Adipocyte (in vitro differentiated cells): ENCODE results near the gene ZNF496.

Experiments used
- DNase-seq: peaks from one replicate; pipeline ENCODE4 v3.0.0-alpha.2; 2015; ENCODE audit warnings: low read depth
- H3K27me3 ChIP-seq: replicated peaks from 2 replicates; pipeline ENCODE4 v1.7.0; 2013; ENCODE audit warnings: mild to moderate bottlenecking, low read length, moderate library complexity; ENCODE audit not compliant: control insufficient read depth, insufficient read depth
- H3K36me3 ChIP-seq: 2 replicates; pipeline ENCODE4 v1.7.0; 2013; ENCODE audit warnings: low read length, mild to moderate bottlenecking, moderate library complexity; ENCODE audit not compliant: control insufficient read depth, insufficient read depth, severe bottlenecking
- H3K4me1 ChIP-seq: 2 replicates; pipeline ENCODE4 v1.7.0; 2013; ENCODE audit warnings: mild to moderate bottlenecking, low read length, moderate library complexity; ENCODE audit not compliant: control insufficient read depth, insufficient read depth
- H3K4me3 ChIP-seq: 2 replicates; pipeline ENCODE4 v1.7.0; 2013; ENCODE audit warnings: mild to moderate bottlenecking, low read length, moderate library complexity
- H3K9ac ChIP-seq: 2 replicates; pipeline ENCODE4 v1.7.0; 2013; ENCODE audit warnings: mild to moderate bottlenecking, low read length, moderate library complexity
- H3K9me3 ChIP-seq: 2 replicates; pipeline ENCODE4 v1.7.0; 2013; ENCODE audit warnings: mild to moderate bottlenecking, low read length, moderate library complexity; ENCODE audit not compliant: control insufficient read depth

Gene ZNF496

DNA sequence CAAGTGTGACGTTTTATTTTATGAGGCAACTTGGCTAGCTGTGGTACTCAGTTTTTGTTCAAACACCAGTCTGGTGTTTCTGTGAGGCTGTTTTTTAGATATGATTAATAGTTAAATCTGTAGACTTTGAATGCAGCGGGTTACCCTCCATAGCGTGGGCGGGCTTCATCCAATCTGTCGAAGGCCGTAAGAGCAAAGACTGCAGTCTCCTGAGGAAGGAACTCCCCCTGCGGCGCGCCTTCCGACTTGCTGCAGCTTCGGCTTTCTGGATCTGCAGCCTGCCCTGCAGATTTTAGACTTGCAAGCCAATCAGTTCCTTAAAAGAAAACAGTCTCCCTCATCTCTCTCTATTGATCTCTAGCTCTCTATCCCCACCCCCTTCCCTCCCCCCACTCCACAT is 4.2 kb upstream of the ZNF496 start:
- no peaks in the 10 kb centered on the region for H3K9me3 ChIP-seq
- no peak overlapping the region for H3K4me3 ChIP-seq
- no peak overlapping the region for H3K9ac ChIP-seq
- no peaks in the 10 kb centered on the region for H3K27me3 ChIP-seq
- peaks cover 10% of the 10 kb centered on the region for H3K4me1 ChIP-seq
- H3K36me3 ChIP-seq, result no peaks in the 10 kb centered on the region
- DNase-seq, result no peak

DNA sequence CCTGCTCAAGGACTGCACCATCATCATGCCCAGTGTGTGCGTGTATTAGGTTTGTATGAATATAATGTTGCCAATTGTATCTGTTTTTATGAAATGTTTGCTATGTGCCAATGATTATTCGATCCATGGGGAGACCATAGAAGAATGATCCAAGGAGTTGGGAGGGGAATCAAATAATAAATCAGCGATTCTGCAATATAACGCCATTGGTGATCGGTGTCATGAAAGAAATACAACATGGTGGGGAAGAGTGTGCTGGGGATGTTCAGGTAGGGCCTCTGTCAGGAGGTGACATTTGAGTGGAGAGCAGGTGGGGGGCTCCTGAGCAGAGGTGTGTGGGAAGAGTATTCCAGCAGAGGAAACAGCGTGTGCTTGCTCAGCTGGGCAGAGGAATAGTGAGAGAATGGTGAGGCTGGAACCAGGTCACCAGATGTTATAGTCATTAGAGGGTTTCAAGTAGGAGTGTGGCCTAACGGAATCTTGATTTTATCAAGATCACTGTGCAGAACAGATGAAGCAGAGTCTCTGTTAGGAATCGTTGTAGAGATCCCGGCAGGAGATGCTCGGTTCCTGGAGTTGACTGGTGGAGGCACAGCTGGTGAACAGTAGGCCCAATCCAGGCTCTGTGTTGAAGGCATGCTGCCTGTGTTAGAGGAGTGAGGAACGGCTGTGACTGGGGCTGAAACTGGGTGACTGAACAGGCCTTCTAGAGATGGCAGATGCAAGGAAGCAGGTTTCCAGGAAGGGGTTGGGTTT is 2.9 kb upstream of the ZNF496 start:
- Histone ChIP-seq H3K4me1 (peaks cover 10% of the 10 kb centered on the region), H3K36me3 (peaks cover 4% of the 10 kb centered on the region), H3K27me3 (no peaks in the 10 kb centered on the region), H3K9me3 (no peaks in the 10 kb centered on the region), H3K9ac (no peak overlapping the region), H3K4me3 (no peak overlapping the region)
- no peak for DNase-seq

DNA sequence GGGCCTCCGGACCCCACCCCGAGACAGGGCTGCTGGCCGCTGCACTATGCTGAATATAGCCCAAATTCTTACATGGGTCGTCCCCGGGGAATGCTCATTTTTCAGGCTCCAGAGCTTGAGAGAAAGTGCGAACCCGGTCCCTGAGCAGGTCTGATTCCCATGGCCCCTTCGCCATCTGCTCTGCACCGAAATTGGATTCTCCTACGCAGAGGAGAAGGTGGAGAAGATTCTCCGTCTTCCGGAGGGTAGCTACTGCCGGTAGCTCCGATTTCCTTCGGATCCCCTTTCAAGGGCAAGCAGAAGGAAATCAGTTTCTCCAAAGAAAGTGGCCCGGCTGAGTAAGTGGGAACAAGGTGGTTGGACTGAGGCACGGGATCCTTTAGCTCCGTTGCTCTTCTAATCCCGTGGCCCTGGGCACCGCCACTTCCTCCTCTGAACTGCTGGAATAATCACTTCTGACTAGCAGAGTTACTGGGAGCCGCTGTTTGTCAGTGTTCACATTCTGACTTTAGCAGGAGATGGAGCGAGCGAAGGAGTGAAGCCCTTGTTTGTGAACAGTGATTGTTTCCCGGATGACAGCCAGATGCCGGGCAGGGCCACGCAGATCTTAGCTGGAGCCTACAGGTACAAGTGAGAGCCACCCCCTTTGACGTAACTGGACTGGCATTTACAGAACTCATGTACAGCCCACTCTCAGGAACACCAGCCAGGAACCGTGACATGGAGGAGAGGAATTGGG is 1.1 kb upstream of the ZNF496 start:
- DNase-seq, result peak; percentile 43
- no peaks in the 10 kb centered on the region for H3K27me3 ChIP-seq
- H3K4me3 ChIP-seq, result peak overlapping the region; percentile 93
- peak overlapping the region; percentile 92 for H3K9ac ChIP-seq
- no peaks in the 10 kb centered on the region for H3K9me3 ChIP-seq
- H3K36me3 ChIP-seq, result peaks cover 20% of the 10 kb centered on the region
- peaks cover 10% of the 10 kb centered on the region for H3K4me1 ChIP-seq

DNA sequence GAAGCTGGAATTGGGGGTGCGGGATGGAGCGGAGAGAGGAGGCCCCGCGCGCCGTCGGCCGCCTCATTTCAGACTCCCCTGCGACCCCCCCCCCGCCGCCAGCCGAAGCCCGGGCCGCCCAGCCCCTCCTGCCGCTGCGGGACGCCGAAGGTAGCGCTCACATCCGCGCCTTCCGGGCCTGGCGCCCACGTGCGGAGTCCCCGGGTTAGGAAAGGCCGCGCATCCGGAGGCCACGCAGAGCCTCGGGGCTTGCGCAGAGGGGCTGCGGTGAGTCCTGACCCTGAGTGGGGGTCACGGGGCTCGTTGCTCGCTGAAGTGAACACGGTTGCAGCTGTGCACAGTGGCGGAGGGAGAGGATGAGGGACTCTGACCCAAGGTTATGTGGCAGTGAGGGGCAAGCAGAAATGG is 552 bp upstream of the ZNF496 start:
- Histone ChIP-seq H3K9ac (peak overlapping the region; percentile 92), H3K36me3 (peaks cover 22% of the 10 kb centered on the region), H3K9me3 (no peaks in the 10 kb centered on the region), H3K27me3 (no peaks in the 10 kb centered on the region), H3K4me1 (peaks cover 10% of the 10 kb centered on the region), H3K4me3 (peak overlapping the region; percentile 93)
- DNase-seq, result peak; percentile 74

DNA sequence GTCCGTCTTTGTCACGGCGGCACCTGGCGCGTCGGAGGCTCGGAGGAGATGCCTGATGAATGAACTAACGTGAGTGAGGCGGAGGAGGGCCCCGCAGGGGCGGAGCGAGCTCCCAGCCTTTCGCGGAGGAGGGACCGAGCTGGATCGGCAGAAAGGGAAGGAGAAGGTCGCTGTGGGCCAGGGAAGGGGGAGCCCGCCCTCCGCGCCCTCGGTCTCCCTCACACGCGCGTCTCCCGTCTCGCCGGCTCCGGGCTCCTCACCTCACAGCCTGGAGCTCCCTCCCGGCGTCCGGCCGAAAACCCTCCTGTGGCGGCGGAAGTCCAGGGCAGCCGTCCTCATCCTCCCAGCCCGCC is 519 bp downstream of the ZNF496 start:
- peak; percentile 89 for DNase-seq
- Histone ChIP-seq H3K4me3 (peak overlapping the region; percentile 93), H3K27me3 (no peaks in the 10 kb centered on the region)

DNA sequence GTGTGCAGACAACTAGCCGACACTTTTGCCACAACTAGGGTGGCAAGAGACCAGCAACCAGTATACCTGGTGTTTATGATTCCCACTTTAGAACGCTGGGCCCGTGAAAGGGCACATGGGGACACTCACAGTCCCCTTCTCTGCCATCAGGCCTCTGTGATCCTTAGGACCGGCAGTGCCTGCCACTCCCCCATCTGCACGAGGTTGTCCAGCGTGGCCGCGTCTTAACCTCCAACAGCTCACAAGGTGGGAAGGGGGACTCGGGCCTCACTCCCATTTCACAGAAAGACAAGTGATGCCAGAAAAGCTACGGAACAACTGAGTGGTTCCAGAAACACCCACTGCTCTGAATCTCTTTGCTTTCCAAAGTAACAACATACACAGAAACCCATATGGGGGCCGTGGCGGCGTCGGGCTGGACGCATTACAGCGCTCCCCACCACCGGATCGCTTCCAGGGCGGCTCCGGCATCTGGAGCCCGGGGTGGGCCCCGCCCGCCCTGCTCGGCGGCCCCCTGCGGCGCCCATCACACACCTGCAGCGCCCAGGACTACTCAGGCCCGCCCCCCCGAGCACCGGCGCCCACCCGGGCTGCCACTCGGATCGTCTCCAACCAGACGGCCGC is 1.0 kb downstream of the ZNF496 start:
- peaks cover 22% of the 10 kb centered on the region for H3K36me3 ChIP-seq
- no peak for DNase-seq

More for the DNA sequence above, 519 bp downstream of the ZNF496 start:
- H3K9me3 ChIP-seq, result no peaks in the 10 kb centered on the region
- peaks cover 22% of the 10 kb centered on the region for H3K36me3 ChIP-seq
- H3K4me1 ChIP-seq, result peaks cover 10% of the 10 kb centered on the region
- H3K9ac ChIP-seq, result peak overlapping the region; percentile 92

DNA sequence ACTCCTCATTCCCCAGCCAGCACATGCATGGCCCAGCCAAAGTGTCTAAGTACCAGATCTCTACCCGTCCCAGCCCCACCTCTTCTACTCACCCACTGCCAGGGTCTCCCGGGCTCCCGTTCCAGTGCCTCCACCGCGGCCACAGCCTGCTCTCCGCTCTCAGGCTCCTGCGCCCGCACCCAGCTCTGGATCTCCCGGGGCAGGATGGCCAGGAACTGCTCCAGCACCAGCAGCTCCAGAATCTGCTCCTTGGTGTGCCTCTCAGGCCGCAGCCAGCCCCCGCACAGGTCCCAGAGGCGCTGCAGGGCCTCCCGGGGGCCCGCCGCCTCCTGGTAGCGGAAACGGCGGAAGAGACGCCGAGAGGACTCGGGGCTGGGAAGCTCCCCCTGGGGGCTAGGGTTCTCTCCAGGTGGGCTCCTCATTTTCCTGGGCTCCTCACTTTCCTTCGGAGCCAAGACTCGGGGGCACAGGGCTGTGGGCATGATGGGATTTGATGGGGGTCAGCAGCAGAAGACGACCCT is 2.5 kb downstream of the ZNF496 start:
- Histone ChIP-seq H3K27me3 (no peaks in the 10 kb centered on the region), H3K9ac (no peak overlapping the region), H3K9me3 (no peaks in the 10 kb centered on the region), H3K4me1 (peaks cover 10% of the 10 kb centered on the region), H3K4me3 (no peak overlapping the region), H3K36me3 (peaks cover 22% of the 10 kb centered on the region)
- no peak for DNase-seq

More for the DNA sequence above, 1.0 kb downstream of the ZNF496 start:
- no peaks in the 10 kb centered on the region for H3K27me3 ChIP-seq
- peak overlapping the region; percentile 92 for H3K9ac ChIP-seq
- H3K9me3 ChIP-seq, result no peaks in the 10 kb centered on the region
- peak overlapping the region; percentile 93 for H3K4me3 ChIP-seq
- H3K4me1 ChIP-seq, result peaks cover 10% of the 10 kb centered on the region

DNA sequence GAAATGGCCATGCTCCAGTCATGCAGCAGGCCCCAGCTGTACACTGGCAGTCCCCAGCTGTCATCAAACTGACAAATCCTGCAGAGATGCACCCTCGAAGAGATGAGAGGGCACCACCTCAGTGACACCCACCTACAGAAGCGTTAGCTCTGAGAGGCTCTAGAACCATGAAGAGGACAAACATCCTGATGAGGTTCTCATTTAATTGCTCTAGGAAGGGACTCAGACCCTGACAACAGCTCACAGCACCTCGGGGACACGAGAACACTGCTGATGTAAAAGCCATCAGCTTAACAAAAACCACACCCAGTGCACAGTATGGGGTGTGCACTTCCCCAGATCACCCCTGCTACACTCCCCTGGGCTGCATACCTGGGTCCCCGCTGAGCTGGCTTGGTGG is 3.4 kb downstream of the ZNF496 start:
- Histone ChIP-seq H3K9ac (no peak overlapping the region), H3K9me3 (no peaks in the 10 kb centered on the region), H3K27me3 (no peaks in the 10 kb centered on the region), H3K36me3 (peaks cover 22% of the 10 kb centered on the region), H3K4me1 (peaks cover 10% of the 10 kb centered on the region), H3K4me3 (no peak overlapping the region)
- DNase-seq, result no peak

DNA sequence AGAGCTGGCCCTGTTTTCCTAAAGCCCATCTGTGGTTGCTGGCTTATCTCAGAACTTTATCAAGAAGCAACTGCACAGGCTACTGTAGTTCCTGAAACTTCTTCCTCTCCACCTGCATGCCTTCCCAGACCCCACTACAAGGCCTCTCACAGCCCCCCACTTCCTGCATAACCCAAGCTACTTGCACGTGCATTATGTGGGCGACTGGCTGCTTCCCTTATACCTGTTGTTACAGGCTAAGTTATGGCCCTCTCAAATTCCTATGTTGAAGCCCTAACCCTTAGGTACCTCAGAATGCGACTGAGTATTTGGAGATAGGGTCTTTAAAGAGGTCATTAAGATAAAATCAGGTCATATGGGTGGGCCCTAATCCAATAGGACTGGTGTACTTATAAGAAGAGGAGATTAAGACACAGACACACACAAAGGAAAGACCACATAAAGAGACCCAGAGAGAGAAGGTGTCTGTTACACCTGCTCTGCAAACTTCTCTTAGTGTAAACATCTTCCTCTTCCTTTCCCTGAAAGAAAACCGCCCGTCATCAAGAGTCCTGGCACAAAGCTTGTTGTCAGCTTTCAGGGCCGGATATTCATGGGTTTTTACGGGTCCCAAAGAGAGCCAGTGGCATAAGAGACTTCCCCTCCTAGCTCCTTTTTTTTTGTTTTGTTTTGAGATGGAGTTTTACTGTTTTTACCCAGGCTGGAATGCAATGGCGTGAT is 5.1 kb downstream of the ZNF496 start:
- H3K4me1 ChIP-seq, result no peaks in the 10 kb centered on the region
- H3K4me3 ChIP-seq, result no peak overlapping the region
- H3K27me3 ChIP-seq, result no peaks in the 10 kb centered on the region
- peaks cover 30% of the 10 kb centered on the region for H3K36me3 ChIP-seq
- H3K9me3 ChIP-seq, result no peaks in the 10 kb centered on the region
- H3K9ac ChIP-seq, result no peak overlapping the region
- DNase-seq, result no peak

DNA sequence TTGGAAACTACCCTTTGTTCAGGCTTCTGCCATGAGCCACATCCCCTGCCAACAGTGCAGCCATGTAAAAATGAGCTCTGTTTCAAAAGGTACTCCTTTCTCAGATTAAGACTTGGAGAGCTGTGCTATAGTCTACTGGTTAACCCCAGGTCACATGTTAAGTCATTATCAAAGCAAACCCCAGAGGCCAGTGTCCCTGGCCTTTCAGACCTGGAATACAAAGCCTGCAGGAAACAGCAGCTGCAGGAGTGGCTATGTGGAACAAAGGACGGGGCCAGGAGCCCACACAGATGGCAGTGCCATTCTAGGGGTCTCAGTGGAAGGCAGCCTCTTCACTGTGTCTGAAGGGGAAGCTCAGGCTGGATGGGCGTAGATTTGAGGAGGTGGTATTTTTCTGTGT is 6.7 kb downstream of the ZNF496 start:
- DNase-seq, result no peak
- Histone ChIP-seq H3K27me3 (no peaks in the 10 kb centered on the region), H3K9me3 (no peaks in the 10 kb centered on the region), H3K36me3 (peaks cover 44% of the 10 kb centered on the region), H3K4me1 (no peaks in the 10 kb centered on the region), H3K4me3 (no peak overlapping the region), H3K9ac (no peak overlapping the region)
